Measurements from ENCODE around the gene PYGB. TPM values are rescaled to one million over a fixed set of nuclear protein-coding genes. Genes with fewer than 3 reads are reported as not detected.

The PYGB gene
- polyA plus RNA-seq, 3 donors from 2014 or later: 39.3 to 56.0 (median 51.0) TPM

DNA sequence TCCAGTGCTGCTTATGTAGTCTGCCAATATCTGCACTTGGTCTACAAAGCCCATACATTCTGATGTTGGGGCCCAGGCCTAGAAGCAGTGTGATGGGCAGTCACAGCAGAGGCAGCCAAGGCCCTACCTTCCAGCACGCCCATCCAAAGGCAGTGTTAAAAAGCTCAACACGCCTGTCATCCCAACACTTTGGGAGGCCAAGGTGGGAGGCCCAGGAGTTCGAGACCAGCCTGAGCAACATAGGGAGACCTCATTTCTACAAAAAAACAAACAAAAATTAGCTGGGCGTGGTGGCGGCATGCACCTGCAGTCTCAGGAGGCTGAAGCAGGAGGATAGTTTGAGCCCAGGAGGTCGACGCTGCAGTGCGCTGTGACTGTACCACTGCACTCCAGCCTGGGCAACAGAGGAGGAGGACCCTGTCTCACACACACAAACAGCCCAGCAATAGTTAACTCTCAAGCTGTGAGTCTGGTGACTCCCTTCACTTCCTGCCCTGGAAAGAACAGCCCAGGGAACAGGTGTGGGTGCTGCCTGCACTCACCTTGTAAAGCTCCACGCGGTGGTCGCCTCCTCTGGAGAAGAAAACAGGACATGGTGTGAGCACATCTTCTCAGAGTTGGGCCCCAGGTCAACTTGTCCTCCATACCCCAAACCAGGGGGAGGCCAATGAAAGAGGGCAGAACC lies 68.8 kb downstream of the PYGB start:
- peak overlapping the region in 1 of 6 donors; percentile 36 for H3K27ac Mint-ChIP-seq

DNA sequence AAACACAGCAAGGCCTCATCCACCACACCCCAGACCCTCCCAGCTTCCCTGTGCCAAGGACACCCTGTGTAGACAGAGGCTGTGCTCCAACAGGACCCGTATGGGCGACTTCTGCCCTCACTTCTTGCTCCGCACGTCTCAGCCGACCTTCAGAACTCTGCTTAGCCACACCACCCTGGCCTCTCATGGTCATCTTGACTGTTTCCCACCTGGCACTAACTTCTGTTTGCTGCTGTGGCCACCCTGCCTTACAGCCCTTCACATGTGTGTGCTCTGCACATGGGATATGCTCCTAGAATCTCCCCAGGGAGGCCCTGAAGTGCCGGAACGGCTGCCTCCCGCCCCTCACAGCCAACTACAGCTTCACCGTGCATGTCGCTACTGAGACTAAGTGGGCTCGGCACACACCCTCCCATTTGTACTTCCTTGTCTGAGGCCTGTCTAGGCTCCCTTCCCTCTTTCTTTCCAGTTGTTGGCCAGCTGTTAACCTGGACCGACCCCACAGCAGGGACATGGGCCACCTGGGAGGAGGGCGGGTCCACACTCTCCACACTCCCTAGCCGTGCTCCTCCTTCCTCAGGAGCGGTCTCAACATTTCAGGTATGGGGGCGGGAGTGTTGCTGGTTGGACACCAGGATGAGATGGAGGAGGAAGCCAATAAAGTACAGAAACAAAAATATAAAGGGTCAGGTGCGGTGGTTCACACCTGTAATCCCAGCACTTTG lies 69.6 kb downstream of the PYGB start:
- peaks cover 29 to 45% of the 10 kb centered on the region in 2 donors for H3K4me1 Mint-ChIP-seq
- no peak overlapping the region for H3K4me3 Mint-ChIP-seq
- peaks cover 0 to 2% (median 0%) of the 10 kb centered on the region in 6 donors for H3K9me3 Mint-ChIP-seq
- H3K36me3 Mint-ChIP-seq: peaks cover 0 to 4% (median 4%) of the 10 kb centered on the region in 3 donors
- peaks cover 0 to 5% (median 2%) of the 10 kb centered on the region in 3 donors for H3K27me3 Mint-ChIP-seq (ENCODE audit: low read depth in 3 of 3)
- peak overlapping the region in 2 of 6 donors; percentile 34 to 36 for H3K27ac Mint-ChIP-seq
- no peak for DNase-seq

More for the DNA sequence above, 68.8 kb downstream of the PYGB start:
- peaks cover 0 to 4% (median 4%) of the 10 kb centered on the region in 3 donors for H3K36me3 Mint-ChIP-seq
- H3K27me3 Mint-ChIP-seq (ENCODE audit: low read depth in 3 of 3): peaks cover 0 to 5% (median 2%) of the 10 kb centered on the region in 3 donors
- no peak overlapping the region for H3K4me3 Mint-ChIP-seq
- peaks cover 0 to 2% (median 0%) of the 10 kb centered on the region in 6 donors for H3K9me3 Mint-ChIP-seq
- DNase-seq: no peak
- peaks cover 25 to 38% of the 10 kb centered on the region in 2 donors for H3K4me1 Mint-ChIP-seq

DNA sequence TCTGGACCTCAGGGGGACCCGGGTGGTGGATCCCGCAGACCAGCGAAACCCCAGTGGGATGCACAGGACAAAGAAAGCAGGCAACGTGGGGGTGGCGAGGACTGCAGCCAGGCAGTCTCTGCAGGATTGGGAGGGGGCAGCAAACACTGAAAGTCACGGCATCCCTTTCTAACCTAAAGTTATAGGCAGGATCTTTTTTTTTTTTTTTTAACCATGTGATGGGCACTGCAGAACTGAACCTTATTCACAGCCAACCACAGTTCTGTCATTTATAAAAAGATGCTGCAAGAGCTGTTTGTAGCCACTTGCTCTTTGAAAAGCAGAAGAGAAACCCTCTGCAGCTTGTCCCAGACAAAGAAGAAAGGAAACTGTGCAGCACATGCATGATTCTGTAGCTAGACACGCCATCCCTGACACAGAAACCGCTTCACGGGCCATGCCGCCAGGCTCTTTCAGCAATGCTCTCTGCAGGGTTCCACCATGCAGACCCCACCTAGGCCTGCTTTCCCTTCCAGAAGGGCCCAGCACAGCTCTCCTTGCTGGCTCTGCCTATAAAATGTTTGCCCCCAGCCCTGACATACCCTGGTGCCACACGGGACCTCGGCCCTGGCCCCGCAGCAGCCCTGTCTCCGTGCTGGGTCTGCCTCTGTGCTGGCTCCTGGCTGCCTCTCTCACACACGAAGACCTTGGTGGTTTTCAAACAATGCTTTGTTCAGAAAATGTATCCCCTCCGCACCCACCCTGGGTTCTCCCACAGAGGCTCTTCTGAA lies 70.8 kb downstream of the PYGB start:
- Mint-ChIP-seq H3K36me3 (peaks cover 0 to 4% (median 4%) of the 10 kb centered on the region in 3 donors), H3K27me3 (ENCODE audit: low read depth in 3 of 3) (peaks cover 0 to 5% (median 2%) of the 10 kb centered on the region in 3 donors), H3K9me3 (peaks cover 0 to 2% (median 0%) of the 10 kb centered on the region in 6 donors), H3K4me1 (peaks cover 35 to 55% of the 10 kb centered on the region in 2 donors), H3K27ac (peak overlapping the region in 1 of 6 donors; percentile 30), H3K4me3 (no peak overlapping the region)
- DNase-seq: no peak

DNA sequence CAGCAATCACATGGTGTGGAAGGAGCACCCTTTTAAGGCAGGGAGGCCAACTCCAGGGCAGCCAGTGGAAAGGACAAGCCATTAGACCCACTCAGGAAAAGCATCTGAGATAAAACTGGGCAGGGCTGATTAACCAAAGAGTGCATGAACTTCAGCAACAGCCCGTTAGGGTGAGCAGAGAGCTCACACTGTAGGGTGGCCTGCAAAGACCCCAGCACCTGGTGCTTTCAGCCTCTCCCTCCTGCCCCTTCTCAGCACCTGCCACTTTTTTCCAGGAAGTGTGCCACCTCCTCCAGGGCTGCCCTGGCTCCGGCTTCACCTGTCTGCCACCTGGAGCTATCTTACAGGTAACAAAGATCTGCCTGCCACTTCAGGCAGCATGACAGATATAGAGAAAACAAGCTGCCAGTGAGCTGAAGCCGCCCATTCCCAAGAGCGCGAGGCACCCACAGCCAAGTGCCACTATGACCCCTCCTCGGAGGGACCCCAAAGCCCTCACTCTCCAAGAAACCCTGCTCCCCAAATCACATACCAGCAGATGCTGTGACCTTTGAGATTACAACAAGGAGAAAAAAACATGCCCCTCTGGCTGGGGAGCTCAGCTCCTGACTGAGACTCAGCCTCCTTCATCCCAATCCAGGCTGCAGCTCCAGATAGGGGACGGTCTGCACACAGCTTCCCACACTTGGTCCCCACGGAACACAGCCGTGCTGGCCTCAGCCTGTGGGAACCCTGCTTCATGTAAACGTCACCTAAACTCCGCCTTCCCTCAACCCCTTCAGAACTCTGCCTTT lies 71.6 kb downstream of the PYGB start:
- H3K36me3 Mint-ChIP-seq: peaks cover 0 to 4% (median 4%) of the 10 kb centered on the region in 3 donors
- H3K4me1 Mint-ChIP-seq: peaks cover 37 to 60% of the 10 kb centered on the region in 2 donors
- H3K27me3 Mint-ChIP-seq (ENCODE audit: low read depth in 3 of 3): peaks cover 0 to 5% (median 0%) of the 10 kb centered on the region in 3 donors
- H3K27ac Mint-ChIP-seq: peak overlapping the region in 5 of 6 donors; percentile 57 to 96 (median 80)
- no peak for DNase-seq
- peaks cover 0 to 2% (median 0%) of the 10 kb centered on the region in 6 donors for H3K9me3 Mint-ChIP-seq
- no peak overlapping the region for H3K4me3 Mint-ChIP-seq

DNA sequence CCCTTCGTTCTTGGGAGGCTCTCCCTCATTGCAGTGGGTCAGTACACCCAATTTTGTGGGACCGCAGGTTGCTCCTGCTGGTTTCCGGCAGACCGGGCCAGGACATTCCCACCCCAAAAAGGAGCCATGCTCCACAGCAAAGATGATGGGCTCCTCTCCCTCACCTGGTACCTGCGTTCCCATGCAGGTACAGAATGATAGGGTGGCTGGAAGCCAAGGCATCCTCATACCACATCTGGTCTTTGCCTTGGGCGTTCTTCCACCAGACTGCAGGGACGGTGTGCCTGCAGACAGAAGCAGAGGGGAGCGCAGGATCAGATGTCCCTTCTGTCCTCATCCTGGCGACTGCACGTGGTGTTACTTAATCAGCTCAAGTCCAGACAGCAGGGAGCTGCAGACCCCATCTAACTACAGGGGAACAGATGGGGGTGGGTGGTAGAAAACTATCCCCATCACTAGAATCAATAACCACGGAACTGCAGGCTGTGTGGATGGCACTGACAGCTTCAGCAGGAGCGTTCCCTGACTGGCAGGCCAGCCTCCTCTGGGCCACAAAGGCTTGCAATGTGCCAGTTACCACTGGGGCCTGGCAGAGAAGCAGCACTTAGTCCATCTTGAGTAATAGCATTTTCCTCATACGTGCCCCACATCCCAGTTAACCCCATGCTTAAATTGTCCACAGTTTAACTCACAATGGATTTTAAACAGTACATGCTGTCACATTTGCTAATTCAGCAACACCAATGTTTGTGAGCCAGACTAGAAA lies 72.3 kb downstream of the PYGB start:
- peaks cover 0 to 2% (median 0%) of the 10 kb centered on the region in 6 donors for H3K9me3 Mint-ChIP-seq
- DNase-seq: no peak
- H3K4me1 Mint-ChIP-seq: peaks cover 36 to 53% of the 10 kb centered on the region in 2 donors
- H3K4me3 Mint-ChIP-seq: peak overlapping the region in 2 of 5 donors; percentile 27 to 81
- H3K27me3 Mint-ChIP-seq (ENCODE audit: low read depth in 3 of 3): peaks cover 0 to 5% (median 0%) of the 10 kb centered on the region in 3 donors
- peak overlapping the region; percentile 89 to 96 (median 94) for H3K27ac Mint-ChIP-seq
- peaks cover 0 to 5% (median 4%) of the 10 kb centered on the region in 3 donors for H3K36me3 Mint-ChIP-seq

DNA sequence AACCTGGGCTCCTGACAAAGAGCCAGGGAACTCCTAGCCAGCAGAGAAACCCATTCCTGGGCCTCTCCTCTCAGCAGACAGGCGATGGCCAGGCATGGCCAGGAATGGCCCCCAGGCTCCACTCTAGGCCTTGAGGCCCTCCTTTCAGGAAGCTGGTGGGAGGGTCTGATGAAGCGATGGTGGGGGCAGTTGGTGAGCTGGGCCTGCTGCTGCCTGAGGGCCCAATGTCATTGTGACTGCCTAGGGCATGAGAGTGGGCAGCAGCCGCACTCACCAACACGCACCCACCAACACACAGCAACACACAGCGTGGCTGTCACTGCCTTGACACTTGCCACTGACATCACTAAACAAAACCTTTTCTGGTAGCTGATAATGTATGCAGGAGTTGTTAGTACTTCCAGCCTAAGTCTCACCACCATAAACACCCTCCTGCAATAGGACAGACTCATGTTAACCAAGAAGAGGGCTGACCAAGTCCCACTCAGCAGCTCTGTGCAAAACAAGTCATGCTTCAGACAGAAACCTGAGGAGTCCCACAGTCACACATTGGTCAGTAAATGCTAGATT lies 73.5 kb downstream of the PYGB start:
- H3K27me3 Mint-ChIP-seq (ENCODE audit: low read depth in 3 of 3): peaks cover 0 to 5% (median 0%) of the 10 kb centered on the region in 3 donors

DNA sequence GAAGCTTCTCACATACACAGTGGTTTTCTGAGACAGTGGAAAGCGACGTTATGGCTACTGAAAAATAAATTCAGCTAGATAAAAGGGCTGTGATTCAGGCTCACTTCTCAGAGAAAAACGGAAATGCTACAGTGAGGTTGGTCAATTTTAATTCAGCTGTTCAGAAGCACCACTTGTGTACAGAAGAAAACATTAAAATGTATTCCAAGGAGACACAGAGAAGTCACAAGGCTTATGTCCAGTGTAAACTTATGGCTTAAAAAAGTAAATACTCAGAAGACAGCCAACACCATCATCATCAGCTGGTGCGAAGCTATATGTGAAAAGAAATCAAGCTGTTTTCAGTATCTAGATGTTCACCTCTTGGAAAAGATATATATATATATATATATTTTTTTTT lies 74.1 kb downstream of the PYGB start:
- Mint-ChIP-seq H3K27ac (peak overlapping the region; percentile 89 to 96 (median 94)), H3K27me3 (ENCODE audit: low read depth in 3 of 3) (peaks cover 0 to 5% (median 0%) of the 10 kb centered on the region in 3 donors), H3K4me3 (peak overlapping the region; percentile 52 to 81 (median 71)), H3K36me3 (peaks cover 0 to 7% (median 0%) of the 10 kb centered on the region in 3 donors), H3K9me3 (peaks cover 0 to 2% (median 0%) of the 10 kb centered on the region in 6 donors), H3K4me1 (peaks cover 39 to 46% of the 10 kb centered on the region in 2 donors)
- no peak for DNase-seq

More for the DNA sequence above, 73.5 kb downstream of the PYGB start:
- H3K4me1 Mint-ChIP-seq: peaks cover 38 to 46% of the 10 kb centered on the region in 2 donors
- peaks cover 0 to 7% (median 0%) of the 10 kb centered on the region in 3 donors for H3K36me3 Mint-ChIP-seq
- peak; percentile 77 to 81 (median 79) for DNase-seq
- peaks cover 0 to 2% (median 0%) of the 10 kb centered on the region in 6 donors for H3K9me3 Mint-ChIP-seq
- H3K27ac Mint-ChIP-seq: peak overlapping the region; percentile 89 to 96 (median 94)
- peak overlapping the region; percentile 52 to 81 (median 71) for H3K4me3 Mint-ChIP-seq

DNA sequence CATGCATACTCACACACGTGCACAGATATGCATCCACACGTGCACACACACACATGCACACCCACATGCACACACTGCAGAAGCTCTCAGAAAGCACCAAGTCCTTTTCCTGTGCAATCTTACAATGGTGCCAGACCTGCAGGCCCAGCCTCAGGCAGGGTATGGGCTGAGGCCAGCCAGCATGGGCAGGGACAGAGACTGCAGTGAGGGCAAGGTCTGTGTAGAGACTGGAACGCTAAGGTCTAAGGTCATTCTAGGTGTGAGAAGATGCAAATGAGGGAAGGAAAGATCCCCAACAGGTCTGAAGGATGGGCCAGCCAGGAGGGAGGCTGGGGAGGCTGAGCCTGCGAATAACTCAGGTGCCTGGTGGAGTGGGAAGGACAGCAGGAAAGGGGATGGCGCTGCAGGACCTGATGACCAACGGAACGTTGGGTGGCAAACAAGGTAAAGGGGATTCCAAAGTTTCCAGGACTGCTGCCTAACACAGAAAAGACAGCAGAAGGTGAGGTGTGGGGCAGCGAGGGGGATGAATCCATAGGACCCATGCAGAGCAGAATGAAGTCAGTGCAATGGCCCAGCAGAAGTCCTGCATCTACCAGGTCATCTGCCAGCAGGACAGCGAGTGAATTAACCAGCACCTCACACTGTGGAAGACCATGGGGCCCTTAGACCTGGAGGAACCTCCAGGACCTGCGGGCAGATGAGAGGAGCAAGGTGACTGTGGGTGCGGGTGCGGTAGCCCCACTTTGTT lies 75.8 kb downstream of the PYGB start:
- H3K36me3 Mint-ChIP-seq: peaks cover 0 to 3% (median 0%) of the 10 kb centered on the region in 3 donors
- H3K4me1 Mint-ChIP-seq: peaks cover 39 to 46% of the 10 kb centered on the region in 2 donors
- no peak for DNase-seq
- H3K9me3 Mint-ChIP-seq: no peaks in the 10 kb centered on the region
- peak overlapping the region; percentile 37 to 75 (median 56) for H3K27ac Mint-ChIP-seq
- peak overlapping the region in 1 of 5 donors; percentile 5 for H3K4me3 Mint-ChIP-seq
- H3K27me3 Mint-ChIP-seq (ENCODE audit: low read depth in 3 of 3): peaks cover 0 to 1% (median 0%) of the 10 kb centered on the region in 3 donors

DNA sequence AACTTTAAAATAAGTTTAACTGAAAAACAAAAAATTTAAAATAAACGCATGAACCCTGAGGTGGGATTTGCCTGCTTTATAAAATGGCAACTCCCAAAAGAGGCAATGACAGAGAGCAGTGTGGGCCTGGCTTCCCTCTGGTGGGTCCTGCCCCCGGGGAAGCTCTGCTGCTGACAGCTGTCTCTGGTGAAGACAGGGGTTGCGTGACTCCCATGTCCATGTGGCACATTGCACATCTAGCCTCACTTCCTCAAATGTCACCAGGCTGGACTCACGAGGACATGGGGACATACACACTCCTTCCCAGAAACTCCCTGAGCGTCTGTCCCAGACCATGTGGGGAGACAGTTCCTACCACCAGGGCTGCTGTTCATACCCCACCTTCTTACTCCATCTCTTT lies 76.5 kb downstream of the PYGB start:
- peaks cover 0 to 3% (median 1%) of the 10 kb centered on the region in 3 donors for H3K36me3 Mint-ChIP-seq
- H3K27me3 Mint-ChIP-seq (ENCODE audit: low read depth in 3 of 3): peaks cover 0 to 1% (median 0%) of the 10 kb centered on the region in 3 donors
- peaks cover 40 to 47% of the 10 kb centered on the region in 2 donors for H3K4me1 Mint-ChIP-seq
- no peak for DNase-seq
- no peak overlapping the region for H3K4me3 Mint-ChIP-seq
- peak overlapping the region; percentile 16 to 64 (median 40) for H3K27ac Mint-ChIP-seq
- H3K9me3 Mint-ChIP-seq: no peaks in the 10 kb centered on the region

DNA sequence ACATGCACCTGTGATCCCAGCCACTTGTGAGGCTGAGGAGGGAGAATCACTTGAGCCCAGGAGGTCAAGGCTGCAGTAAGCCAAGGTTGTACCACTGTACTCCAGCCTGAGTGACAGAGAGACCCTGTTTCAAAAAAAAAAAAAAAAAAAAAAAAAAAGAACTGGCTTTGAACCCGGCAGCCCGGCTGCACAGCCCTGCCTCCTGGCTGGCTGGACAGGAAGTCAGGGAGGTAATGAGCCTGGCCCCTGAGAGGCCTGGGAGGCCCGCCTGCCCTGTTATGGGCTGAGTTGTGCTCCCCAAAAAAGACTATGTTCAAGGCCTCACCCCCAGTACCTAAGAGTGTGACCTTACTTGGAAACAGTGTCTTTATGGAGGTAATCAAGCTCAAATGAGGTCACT lies 77.2 kb downstream of the PYGB start:
- DNase-seq: no peak
- no peak overlapping the region for H3K4me3 Mint-ChIP-seq
- H3K27me3 Mint-ChIP-seq (ENCODE audit: low read depth in 3 of 3): peaks cover 0 to 1% (median 0%) of the 10 kb centered on the region in 3 donors
- peaks cover 0 to 6% (median 3%) of the 10 kb centered on the region in 3 donors for H3K36me3 Mint-ChIP-seq
- peaks cover 0 to 2% (median 0%) of the 10 kb centered on the region in 6 donors for H3K9me3 Mint-ChIP-seq
- peak overlapping the region in 3 of 6 donors; percentile 60 to 73 (median 64) for H3K27ac Mint-ChIP-seq
- H3K4me1 Mint-ChIP-seq: peaks cover 42 to 47% of the 10 kb centered on the region in 2 donors

DNA sequence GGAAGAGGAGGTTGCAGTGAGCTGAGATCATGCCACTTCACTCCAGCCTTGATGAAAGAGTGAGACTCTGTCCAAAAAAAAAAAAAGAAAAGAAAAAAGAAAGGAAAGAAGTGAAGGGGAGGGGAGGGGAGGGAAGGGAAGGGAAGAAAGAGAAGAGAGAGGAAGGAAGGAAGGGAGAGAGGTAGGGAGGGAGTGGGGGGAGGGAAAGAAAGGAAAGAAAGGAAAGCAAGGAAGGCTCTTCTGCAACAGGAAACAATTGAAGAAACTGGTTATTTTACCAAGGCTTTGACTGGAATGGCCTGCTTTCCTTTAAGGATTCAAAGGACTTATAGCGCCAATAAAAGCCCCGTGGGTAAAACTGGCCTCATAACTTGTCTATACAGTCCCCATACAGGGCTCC lies 78.1 kb downstream of the PYGB start:
- Mint-ChIP-seq H3K4me3 (no peak overlapping the region), H3K4me1 (peaks cover 36 to 45% of the 10 kb centered on the region in 2 donors), H3K27ac (no peak overlapping the region), H3K9me3 (peaks cover 0 to 2% (median 0%) of the 10 kb centered on the region in 6 donors), H3K36me3 (peaks cover 0 to 6% (median 3%) of the 10 kb centered on the region in 3 donors), H3K27me3 (ENCODE audit: low read depth in 3 of 3) (peaks cover 0 to 1% (median 0%) of the 10 kb centered on the region in 3 donors)
- no peak for DNase-seq

Measured in immature natural killer cell (primary cell).